LoVo (cell line): ENCODE data around the gene CACNA1H.

Experiments used
- DNase-seq: peaks from one replicate; pipeline ENCODE4 v3.0.0-alpha.2; 2016; ENCODE audit warnings: low spot score

CACNA1H gene

DNA sequence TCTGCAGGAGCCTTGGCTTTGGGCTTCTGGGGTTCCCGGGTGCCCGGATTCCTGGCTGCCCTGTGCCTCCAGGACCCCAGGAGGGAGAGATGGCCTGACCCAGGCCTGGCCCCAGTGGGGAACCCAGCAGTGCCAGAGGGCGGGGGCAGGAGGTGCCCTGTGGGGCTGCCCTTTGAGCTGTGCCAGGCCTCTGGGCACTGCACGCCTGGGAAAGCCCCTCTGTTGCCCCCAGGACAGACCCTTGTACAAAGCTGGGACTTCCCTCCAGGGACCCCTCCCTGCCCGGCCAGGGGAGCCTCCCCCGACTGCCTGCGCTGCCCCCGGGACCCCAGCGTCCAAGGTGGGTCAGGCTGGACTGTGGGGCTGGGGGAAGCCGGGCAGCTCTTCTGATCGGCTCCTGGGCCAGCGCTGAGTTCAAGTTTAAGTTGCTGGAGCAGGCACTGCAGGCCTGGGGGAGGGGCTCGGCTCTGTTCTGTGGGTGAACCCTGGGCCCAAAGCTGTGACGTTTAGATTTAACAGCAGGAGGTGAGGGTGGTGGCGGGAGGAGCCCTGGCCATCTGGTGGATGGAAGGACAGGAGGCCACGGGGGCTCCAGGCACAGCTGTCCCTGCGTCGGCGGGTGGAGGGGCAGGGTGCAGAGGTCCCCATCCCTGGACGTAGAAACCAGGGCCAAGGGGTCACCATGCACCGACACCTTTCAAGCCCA, 29.2 kb upstream of the CACNA1H start:
- no peak for DNase-seq

DNA sequence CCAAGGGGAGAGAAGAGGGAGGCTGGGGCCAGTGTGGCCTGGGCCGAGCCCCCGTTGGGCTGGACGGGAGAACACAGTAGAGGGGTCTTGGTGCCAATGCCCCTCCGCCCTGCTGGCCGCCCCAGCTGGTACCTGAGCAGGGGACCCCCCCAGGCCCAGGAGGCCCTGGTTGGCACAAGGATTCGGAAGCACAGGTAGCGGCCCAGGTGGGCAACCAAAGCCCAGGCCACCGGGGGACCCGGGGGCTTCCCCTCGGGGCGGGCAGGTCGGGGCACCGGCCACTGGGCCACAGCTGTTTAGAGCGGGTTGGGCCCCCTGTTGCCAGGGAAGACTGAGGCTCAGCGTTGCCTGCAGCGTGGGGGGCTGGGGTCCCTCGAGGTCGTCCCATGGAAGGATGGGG, 28.6 kb upstream of the CACNA1H start:
- no peak for DNase-seq

DNA sequence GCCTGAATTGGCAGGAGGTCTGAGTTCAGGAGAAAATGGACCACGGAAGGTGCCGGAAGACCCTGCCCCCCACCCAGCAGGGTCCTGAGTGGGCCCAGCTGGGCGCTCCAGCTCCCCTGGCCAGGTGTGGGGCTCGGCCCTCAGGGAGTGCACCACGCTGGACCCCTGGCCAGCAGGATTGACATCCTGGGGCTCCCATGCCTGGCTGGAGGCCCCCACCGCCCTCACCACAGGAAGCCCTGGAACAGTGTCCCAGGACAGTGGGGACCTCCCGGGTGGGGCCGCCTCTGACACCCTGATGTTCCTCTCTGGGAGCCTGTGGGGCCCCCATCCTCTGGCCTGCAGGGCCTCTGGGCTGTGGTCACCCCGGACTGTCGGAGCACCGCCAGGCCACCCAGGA, 28.1 kb upstream of the CACNA1H start:
- no peak for DNase-seq

DNA sequence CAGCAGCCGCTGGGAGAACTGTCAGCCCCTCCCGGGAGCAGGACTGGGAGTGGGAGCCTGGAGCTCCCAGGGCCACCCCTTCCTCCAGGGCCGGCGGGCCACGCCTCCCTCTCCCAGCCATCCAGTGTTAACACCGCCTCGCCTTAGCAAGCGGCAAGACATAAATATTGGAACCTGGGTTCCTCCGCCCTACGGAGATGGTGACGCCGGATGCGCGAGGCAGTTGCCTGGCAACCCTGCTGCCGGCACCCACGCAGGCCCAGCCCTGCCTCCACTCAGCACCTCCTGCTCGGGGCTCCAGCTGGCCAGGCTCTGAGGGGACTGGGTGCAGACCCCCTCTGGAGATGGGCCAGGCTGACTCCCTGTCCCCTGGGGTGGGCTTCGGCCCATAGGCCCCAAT, 27.4 kb upstream of the CACNA1H start:
- no peak for DNase-seq

DNA sequence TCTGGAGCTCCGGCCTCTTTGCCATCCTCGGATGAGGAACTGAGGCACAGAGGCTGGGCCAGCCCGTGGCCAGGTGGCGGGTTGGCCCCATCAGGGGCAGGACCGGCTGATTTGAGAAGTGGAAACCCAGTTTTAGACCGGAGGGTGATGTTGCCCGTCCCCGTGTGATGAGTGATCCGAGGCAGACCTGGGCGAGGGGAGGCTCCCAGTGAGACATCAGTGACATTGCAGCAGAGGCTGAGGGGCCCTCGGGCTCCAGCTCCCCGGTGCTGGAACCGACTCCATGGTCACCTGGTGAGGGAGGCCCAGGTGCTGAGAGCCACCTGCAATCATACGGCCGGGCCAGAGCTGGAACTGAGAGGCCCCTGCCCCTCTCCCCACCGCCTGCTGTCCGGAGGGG, 26.9 kb upstream of the CACNA1H start:
- no peak for DNase-seq

DNA sequence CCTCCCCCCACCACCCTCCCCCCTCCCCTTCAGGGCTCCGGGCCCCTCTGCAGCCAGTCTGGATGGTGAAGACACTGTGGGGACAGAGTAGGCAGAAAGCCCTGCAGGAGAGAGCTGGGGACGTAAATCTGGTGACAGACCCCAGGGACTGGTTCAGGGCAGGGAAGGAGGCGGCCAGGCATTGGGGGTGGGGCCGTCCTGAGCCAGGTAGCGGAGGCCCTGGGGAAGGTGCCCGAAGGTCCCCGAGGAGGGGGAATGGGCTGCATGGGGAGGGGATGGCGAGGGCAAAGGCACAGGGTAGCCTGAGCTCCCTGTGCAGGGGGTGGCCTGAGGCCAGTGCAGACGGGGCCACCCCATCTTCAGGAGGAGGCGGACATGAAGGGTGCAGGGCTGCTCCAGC, 26.3 kb upstream of the CACNA1H start:
- DNase-seq, result no peak

DNA sequence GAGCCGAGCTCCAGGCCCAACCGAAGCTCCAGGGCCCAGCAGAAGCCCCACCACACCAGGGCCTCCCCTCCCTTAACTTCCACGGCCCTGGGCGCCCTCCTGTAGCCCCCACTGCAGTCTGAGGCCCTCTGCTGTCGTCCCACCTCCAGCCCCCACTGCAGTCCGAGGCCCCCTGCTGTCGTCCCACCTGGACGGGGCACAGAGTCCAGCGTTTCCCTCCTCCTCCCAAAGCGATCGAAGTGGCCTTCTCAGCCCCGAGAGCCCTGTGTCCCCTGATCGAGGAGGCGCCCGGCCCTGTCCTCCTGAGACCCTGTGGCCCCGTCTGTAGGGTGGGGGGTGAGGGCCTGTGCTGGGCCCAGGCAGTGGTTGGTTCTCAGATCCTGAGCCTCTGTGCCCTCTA, 25.8 kb upstream of the CACNA1H start:
- no peak for DNase-seq

DNA sequence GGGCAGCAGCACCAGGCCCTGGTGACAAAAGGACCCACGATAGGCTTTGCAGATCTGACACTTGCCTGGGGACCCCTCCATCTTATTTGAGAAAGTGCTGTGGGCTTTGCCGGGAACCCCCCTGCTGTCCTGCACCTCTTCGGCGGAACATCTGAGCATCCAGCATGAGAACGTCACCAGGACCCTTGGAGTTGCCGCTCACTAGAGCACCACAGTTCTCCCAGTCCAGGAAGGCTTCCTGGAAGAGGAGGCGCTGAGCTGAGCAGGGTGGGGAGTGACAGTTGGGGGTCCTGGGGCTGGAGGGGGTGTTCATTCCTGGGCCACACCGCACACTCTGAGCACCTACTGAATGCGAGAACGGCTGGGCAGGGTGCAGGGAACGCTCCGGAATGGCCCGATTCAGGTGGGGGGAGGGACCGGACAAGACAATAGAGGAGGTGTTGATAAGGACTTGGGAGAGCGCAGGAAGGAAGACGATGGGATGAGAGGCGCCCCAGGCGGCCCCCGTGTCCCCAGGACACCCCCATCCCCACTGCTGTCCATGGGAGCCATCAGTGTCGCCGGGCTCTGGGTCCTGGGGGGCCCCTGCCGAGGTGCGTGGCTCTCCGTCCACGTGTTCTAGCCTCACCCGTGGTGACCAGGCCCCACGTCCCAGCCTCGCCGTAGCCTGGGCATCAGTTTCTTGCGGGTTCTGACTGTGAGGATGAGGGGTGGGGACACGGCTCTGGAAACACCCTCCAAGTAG, 24.8 kb upstream of the CACNA1H start:
- no peak for DNase-seq

DNA sequence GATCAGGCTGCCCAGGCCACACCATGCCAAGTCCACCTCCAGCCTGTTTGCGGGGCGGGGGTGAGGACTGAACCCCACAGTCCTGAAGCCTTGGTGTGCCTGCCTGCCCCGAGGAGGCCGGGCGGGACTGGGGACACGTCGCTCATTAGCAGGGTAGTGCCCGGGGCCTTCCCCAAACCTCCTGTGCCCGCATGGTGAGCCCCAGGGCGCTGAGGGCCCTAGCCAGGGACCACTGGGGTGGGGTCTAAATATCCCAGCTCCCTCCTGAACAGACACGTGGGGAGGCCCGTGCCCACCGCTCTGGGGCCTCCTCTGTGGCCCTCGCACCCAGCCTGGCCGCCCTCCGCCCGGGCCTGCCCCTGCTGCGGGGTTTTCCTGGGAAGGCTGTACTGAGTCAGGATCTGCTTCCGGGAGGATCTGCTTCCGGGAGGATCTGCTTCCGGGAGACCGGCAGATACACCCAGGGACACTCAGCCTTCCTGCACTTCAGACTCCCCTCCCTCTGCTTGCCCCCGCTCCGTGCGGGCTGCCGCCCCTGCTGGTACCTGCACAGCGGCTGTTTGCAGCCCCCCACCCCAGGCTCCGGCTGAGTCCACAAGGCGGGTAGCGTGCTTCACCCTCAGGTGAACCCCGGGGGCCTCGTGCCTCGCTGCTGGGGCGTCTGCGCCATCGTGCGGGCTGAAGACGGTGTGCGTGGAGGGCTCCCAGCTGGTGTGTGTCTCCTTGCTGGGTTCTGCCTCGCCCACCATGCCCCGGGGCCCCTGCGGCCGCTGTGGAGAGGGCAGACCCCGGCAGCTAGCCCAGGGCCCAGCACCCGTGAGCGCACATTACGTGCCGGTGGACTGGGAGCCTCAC, 23.6 kb upstream of the CACNA1H start:
- no peak for DNase-seq

DNA sequence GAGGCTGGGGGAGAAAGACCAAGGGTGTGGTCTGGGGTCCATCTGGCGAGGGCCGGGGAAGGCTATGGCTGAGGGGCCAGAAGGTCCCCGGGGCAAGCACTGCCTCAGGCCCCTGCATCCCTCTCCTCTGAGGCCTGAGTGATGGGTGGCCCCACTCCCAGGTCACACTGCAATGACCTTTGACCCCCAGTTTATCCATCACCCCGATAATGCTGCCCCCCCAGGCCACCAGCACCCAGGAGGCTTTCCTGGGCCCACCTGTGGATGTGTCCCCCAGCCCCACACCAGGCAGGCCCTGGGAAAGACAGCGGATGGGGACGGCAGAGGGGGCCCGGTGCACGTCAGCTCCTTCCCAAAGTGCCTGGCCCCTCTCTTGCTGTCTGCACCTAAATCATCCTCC, 22.5 kb upstream of the CACNA1H start:
- no peak for DNase-seq

DNA sequence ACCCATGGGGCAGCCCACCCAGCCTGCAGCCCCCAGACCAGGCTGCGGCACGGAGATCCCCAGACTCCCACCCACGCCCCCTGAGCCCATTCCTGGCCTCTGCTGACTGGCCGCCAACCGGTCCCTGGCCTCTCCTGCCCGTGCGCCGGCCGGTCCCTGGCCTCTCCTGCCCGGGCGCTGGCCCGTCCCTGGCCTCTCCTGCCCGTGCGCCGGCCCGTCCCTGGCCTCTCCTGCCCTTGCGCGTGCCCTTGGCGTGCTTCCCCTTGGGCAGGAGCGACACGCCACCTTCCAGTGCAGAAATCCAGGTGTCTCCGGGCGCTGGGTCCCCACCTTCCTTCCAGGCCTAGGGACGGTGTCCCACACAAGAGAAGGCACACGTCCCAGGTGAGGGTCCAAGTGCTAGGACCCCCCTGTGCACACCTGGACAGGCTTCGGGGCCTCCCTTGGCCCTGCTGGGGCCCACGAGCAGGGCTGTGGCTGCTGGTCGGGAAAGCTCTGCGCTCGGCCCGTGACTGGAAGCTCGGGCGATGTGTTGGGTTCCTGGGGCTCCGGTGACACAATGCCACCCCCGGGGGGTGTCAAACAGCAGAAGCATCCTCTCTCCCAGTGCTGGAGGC, 21.4 kb upstream of the CACNA1H start:
- DNase-seq, result no peak

DNA sequence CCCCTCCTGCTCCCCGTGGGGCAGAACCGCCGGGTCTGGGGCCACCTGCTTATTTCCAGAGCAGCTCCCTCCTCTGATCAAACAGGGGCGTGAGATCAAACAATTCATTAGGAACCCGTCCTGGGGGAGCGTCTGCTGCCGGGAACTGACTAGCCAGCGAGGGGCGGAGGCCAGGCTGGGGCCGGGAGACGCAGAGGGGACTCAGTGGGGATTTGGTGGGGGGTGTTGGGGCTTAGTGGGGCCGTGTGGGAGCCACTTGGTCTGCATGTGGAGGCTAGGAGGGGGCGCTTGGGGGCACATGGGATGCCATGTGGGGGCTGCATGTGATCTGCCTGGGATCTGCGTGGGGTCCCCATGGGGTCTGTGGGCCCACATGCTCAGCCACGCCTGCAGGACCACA, 20.5 kb upstream of the CACNA1H start:
- no peak for DNase-seq

DNA sequence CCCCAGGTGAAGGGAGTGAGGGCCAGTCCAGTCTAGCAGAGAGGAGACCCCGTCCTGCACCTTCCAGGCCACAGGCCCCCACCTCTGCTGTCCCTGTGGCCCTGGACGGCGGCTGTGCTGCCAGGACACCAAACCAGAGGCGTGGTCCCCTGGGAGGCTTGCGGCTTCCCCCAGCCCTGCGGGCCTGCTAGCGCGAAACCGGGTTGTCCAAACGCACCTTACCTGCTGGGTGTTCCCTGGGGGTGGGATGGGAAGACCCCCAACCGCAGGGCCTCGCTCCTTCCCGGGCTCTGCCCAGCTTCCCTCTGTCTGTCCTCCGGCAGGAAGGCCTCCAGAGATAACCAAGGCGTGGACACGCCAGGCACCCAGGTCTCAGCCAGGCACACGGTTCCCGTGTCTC, 19.6 kb upstream of the CACNA1H start:
- DNase-seq, result no peak

DNA sequence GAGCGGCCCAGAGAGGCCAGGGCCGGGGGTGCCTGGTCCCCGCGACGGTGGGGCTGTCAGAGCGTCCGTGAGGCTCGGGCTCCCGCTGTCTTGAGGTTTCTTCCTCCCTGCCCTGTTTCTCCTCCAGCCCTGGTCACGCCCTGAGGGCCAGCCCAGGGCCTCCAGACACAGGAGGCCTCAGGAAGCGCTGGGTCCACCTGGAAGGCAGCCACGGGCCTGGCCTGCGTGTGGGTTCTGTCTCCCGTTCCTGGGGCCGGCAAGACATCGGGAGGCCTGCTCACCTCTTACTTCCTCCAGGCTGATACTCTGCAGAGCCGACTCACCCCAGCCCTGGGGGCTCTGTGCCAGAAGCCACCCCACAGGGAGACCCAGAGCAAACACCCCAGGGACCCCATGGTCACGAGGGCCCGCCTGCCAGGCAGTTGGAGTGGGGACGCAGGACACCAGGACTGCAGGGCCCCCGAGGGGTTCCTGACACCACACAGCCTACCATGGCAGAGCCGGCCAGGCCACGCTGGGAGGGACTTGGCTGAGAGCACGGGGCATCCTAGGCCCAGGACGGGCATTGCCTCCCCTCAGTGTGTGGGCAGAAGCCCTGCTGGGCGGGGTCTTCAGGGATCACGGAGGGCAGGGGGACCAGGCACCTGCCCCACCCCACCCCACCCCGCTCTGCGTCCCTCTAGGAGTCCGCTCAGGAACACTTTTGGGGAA, 18.9 kb upstream of the CACNA1H start:
- no peak for DNase-seq

DNA sequence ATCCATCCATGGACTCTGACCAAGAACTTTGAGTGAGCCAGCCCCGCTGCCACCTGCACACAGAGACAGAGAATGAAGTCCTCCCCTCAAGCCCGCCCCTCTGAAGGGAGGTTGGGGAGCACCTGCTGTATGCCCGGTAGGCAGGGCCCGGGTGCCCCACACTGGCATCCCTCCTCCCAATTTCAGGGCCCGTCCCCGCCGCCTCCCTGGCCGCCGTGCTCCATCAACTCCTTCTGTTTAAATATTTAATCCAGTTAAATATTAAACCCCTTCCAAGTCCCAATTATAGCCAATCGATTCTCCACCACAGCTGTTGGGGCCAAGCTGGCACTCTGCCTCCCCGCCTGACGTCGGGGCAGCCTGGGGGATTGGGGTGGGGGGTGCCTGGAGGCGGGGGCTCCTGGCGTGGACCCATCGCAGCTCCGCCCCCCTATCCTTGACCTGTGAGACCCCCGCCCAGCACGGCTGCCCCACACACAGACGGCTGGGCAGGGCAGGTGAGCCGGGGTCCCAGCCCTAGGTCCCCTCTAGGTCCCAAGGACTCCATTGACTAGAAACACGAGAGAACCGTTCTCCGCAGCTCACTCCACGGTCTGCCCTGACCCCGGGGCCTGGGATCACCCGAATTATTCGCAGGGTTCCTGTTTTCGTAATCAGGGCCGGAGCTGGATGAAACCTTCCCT, 18.0 kb upstream of the CACNA1H start:
- no peak for DNase-seq

DNA sequence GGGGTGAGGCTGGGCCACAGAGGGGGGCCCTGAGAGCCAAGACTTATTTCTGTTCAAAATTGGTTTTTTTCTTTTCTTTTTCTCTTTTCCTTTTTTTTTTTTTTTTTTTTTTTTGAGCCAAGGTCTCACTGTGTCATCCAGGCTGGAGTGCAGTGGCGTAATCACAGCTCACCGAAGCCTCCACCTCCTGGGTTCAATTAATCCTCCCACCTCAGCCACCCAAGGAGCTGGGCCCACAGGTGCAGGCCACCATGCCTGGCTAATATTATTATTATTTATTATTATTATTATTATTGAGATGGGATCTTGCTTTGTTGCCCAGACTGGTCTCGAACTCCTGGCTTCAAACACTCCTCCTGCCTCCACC, 17.5 kb upstream of the CACNA1H start:
- no peak for DNase-seq

DNA sequence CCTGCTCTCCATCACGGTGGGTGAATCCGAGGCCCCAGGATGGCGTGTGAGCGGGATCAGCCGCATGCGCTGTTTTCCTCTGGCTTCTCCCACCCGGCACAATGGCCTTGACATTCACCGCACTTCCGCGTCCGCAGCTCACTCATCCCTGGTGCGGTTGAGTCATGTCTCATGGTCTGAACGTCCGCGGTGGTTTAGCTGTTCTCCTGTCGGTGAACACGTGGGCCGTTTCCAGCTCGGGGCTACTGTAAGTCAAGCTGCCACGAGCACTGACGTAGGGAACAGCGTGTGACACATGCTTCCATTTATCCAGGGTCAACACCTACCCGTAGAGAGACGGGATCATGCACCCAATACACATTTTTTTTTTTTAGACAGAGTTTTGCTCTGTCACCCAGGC, 15.3 kb upstream of the CACNA1H start:
- no peak for DNase-seq

DNA sequence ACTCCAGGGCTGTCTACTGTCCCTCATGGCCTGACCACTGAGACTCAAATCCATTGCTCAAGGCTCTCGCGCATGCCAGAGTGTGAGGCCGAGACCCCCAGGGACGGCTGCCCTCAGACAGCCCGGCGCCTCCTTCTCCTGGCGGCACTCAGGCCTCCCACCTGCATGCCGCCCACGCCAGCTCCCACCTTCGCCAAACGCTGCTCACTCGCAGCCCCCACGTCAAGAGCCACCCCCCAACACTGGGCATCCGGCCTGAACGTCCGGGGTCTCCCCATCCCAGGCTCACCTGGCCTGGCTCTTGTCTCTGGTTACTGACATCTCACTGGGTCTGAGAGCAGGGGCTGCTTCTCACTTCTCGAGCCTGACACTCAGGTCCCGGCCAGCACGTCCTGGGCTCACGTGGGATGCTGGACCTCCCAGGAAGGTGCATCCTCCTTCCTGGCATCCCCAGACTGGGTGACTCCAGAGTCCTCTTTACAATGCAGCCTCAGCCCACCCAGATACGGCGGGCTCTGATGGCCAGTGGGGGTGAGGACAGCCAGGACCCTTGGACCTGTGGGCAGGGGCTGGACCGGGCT, 12.2 kb upstream of the CACNA1H start:
- DNase-seq, result no peak

DNA sequence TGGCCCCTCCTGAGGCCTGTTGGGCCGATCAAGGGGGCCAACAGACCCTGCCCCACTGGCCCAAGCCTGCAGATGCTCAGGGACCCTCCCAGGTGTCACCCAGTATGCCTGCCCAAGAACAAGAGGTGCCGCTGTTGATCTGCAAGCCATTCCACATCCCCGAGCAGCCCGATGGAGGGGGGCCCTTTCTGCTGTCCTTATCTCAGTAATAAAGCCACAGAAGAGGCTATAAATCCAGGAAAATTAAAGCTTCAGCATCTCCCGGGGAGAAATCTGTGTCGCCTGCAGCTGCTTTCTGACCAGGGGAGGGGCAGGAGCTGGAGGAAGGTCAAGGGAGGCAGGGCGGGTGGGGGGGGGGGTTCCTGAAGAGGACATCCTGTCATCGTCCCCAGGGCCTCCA, 11.7 kb upstream of the CACNA1H start:
- no peak for DNase-seq

DNA sequence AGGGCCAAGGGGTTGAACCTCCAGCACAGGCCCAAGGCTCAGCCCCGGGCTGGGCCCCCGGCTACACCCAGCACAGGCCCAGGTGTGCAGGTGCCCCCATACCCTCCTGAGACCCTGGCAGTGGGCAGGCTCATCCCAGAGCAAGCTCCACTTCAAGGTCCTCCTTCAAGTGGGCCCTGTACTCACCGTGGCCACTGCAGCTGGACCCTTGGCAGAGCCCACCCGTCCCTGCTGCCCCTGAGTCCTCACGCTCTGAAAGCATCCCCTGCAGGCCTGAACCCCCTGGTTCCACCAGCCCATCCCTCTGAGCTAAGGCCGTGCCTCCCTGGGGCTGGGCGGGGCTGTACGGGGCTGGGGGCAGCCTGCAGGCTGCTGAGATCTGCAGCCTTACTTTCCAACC, 11.2 kb upstream of the CACNA1H start:
- no peak for DNase-seq

DNA sequence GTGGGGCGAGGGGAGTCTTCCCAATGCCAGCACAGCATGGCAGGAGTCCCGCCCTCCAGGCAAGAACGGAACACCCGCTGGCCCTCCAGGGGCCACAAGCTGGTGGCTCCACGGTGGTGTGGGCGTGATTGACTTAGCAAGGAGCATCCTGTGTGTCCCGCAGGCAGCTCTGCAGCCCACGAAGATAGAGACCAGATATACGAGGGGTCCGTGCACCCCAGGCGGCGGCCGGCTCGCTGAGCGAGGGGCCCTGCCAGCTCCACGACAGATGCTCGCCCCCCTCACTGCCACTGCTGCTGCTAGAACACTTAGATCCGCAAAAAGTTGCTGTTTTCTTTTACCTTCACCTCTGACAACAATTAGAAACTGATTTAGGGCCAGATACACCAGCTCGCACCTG, 10.0 kb upstream of the CACNA1H start:
- no peak for DNase-seq
